Caco-2 (cell line): ENCODE results near the gene ZNF90. TPM values are rescaled to one million over a fixed set of nuclear protein-coding genes. Genes with fewer than 3 reads are reported as not detected.

Experiments
- BruUV-seq: library from RNA; stranded (reverse); fragments of 400-500 nt; replicated peaks from 2 replicates; lab custom pipeline; 2021; lab: Mats Ljungman, UMichigan
- CTCF ChIA-PET: fragments of 300-600 bp; sonication (Branson Sonifier 250); formaldehyde crosslinking; loops from one replicate; lab custom pipeline; 2022; ENCODE audit warnings: antibody characterized with exemption; lab: Charles Lee
- POLR2A ChIA-PET: fragments of 300-600 bp; sonication (Branson Sonifier 250); formaldehyde crosslinking; loops from one replicate; lab custom pipeline; 2022; ENCODE audit warnings: antibody characterized with exemption; lab: Charles Lee
- DNase-seq, 2 experiments: peaks; one replicate each; pipeline versions ENCODE4 v3.0.0 to v3.0.0-alpha.2; 2020 to 2022
- H3K27me3 ChIP-seq: replicated peaks from 2 replicates; pipeline ENCODE4 v1.6.0; 2011; ENCODE audit warnings: low read length; ENCODE audit not compliant: control insufficient read depth, insufficient read depth
- H3K36me3 ChIP-seq: 2 replicates; pipeline ENCODE4 v1.5.1; 2011; ENCODE audit warnings: low read length; ENCODE audit not compliant: control insufficient read depth, insufficient read depth
- H3K4me1 ChIP-seq: fragments of 250-450 bp; sonication (Bioruptor Pico); 2 replicates; pipeline ENCODE4 v1.5.1; 2020; ENCODE audit warnings: mild to moderate bottlenecking
- H3K4me3 ChIP-seq: 2 replicates; pipeline ENCODE4 v1.5.1; 2011; ENCODE audit warnings: low read depth, mild to moderate bottlenecking, control low read depth, low read length
- H3K9me3 ChIP-seq: fragments of 250-450 bp; sonication (Bioruptor Pico); 2 replicates; pipeline ENCODE4 v1.5.1; 2020; ENCODE audit warnings: mild to moderate bottlenecking, moderate library complexity
- H3K27ac Mint-ChIP-seq: one replicate; pipeline ENCODE4 v1.8.0; 2022; ENCODE audit warnings: mixed read lengths; ENCODE audit not compliant: unreplicated experiment
- H3K27me3 Mint-ChIP-seq: one replicate; pipeline ENCODE4 v1.8.0; 2022; ENCODE audit warnings: mixed read lengths; ENCODE audit not compliant: insufficient read depth, unreplicated experiment
- H3K36me3 Mint-ChIP-seq: one replicate; pipeline ENCODE4 v1.8.0; 2022; ENCODE audit warnings: mild to moderate bottlenecking, mixed read lengths; ENCODE audit not compliant: insufficient read depth, unreplicated experiment
- H3K4me1 Mint-ChIP-seq: one replicate; pipeline ENCODE4 v1.8.0; 2022; ENCODE audit warnings: low read depth, mixed read lengths; ENCODE audit not compliant: unreplicated experiment
- H3K4me3 Mint-ChIP-seq: one replicate; pipeline ENCODE4 v1.8.0; 2022; ENCODE audit warnings: mild to moderate bottlenecking, moderate library complexity, mixed read lengths; ENCODE audit not compliant: unreplicated experiment
- H3K9me3 Mint-ChIP-seq: one replicate; pipeline ENCODE4 v1.8.0; 2022; ENCODE audit warnings: mixed read lengths; ENCODE audit not compliant: unreplicated experiment
- intact Hi-C: fragments of 100-400 bp; cut with micrococcal nuclease; formaldehyde crosslinking; loops from one replicate; pipeline ENCODE4 v1.10.0; 2022; ENCODE audit not compliant: unreplicated experiment
- total RNA-seq: library from RNA; stranded (reverse); gene quantifications from 2 replicates; pipeline ENCODE4 v1.2.3, GENCODE V29; 2022
- TF ChIP-seq, protein P1 (sequence below), 2 experiments: fragments of 200-600 bp in 1 of 2; IDR thresholded peaks; 1 replicate in 1 of 2; 2 replicates in 1 of 2; pipeline versions ENCODE4 v1.5.1 to v1.8.0; 2011 to 2022; ENCODE audit warnings: antibody characterized with exemption in 1 of 2, control low read depth in 1 of 2, inconsistent platforms in 1 of 2, low read depth in 1 of 2, low read length in 1 of 2, mild to moderate bottlenecking in 1 of 2, moderate library complexity in 1 of 2; ENCODE audit not compliant: insufficient read depth in 1 of 2, severe bottlenecking in 1 of 2, unreplicated experiment in 1 of 2

Gene ZNF90
- total RNA-seq, 1 experiment from 2014 or later: 7.1 TPM

DNA sequence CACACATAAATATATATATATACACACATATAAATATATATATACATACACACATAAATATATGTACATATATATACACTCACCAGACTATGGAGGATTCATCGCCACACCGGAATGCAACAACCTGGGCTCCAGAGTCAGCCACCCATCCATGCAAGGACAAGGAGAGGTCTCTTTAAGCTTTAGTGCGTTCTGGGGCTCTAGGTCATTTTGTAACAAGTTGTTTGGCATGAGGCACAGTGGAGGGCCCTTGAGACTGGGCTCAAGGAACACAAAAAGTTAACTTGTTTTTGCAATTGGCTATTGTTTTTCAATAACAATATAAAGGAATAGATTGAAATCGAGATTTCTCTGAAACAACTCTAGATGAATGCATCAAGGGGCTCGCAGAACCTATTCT, 4.9 kb upstream of the ZNF90 start:
- CTCF ChIA-PET: no interaction called here
- no peak overlapping the region for H3K4me3 Mint-ChIP-seq

GRCh38 chr19:20078581-20079031, 806 bp downstream of the ZNF90 start:
- 0 out of 2 replicates have a peak, but pooled peaks cover 9% of the 10 kb centered on the region for H3K9me3 ChIP-seq
- BruUV-seq: TSS peak; percentile 46
- Mint-ChIP-seq H3K36me3 (peaks cover 11% of the 10 kb centered on the region), H3K9me3 (peaks cover 14% of the 10 kb centered on the region), H3K27ac (peak overlapping the region; percentile 45), H3K27me3 (no peaks in the 10 kb centered on the region), H3K4me3 (peak overlapping the region; percentile 79), H3K4me1 (no peaks in the 10 kb centered on the region)
- H3K4me1 ChIP-seq: no peaks in the 10 kb centered on the region
- no peaks in the 10 kb centered on the region for H3K27me3 ChIP-seq
- H3K36me3 ChIP-seq: no peaks in the 10 kb centered on the region
- DNase-seq: peak in 1 of 2 experiments; percentile 5
- ChIA-PET POLR2A (no interaction called here), CTCF (interaction anchor here (0.6 kb wide), 1 partner anchor 548 kb away, joined by 3 read pairs; no protein-coding TSS in a partner anchor)
- intact Hi-C loops: no loop called here
- TF ChIP-seq, protein P1, sequence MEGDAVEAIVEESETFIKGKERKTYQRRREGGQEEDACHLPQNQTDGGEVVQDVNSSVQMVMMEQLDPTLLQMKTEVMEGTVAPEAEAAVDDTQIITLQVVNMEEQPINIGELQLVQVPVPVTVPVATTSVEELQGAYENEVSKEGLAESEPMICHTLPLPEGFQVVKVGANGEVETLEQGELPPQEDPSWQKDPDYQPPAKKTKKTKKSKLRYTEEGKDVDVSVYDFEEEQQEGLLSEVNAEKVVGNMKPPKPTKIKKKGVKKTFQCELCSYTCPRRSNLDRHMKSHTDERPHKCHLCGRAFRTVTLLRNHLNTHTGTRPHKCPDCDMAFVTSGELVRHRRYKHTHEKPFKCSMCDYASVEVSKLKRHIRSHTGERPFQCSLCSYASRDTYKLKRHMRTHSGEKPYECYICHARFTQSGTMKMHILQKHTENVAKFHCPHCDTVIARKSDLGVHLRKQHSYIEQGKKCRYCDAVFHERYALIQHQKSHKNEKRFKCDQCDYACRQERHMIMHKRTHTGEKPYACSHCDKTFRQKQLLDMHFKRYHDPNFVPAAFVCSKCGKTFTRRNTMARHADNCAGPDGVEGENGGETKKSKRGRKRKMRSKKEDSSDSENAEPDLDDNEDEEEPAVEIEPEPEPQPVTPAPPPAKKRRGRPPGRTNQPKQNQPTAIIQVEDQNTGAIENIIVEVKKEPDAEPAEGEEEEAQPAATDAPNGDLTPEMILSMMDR (IDR thresholded peaks at IDR 0.05; ENCODE audit: insufficient read depth in 1 of 2, low read depth in 1 of 2, low read length in 1 of 2, severe bottlenecking in 1 of 2, unreplicated experiment in 1 of 2): no peak
- peak overlapping the region; percentile 53 for H3K4me3 ChIP-seq

More for the DNA sequence above, 4.9 kb upstream of the ZNF90 start:
- H3K9me3 ChIP-seq: peaks cover 7% of the 10 kb centered on the region; the same call in 1 of the 2 replicates
- H3K4me1 ChIP-seq: no peaks in the 10 kb centered on the region
- DNase-seq: no peak
- Mint-ChIP-seq H3K27ac (no peak overlapping the region), H3K36me3 (no peaks in the 10 kb centered on the region), H3K4me1 (no peaks in the 10 kb centered on the region), H3K27me3 (no peaks in the 10 kb centered on the region), H3K9me3 (peaks cover 31% of the 10 kb centered on the region)
- POLR2A ChIA-PET: no interaction called here
- TF ChIP-seq, protein P1 (IDR thresholded peaks at IDR 0.05; ENCODE audit: insufficient read depth in 1 of 2, low read depth in 1 of 2, low read length in 1 of 2, severe bottlenecking in 1 of 2, unreplicated experiment in 1 of 2): no peak
- H3K4me3 ChIP-seq: no peak overlapping the region
- no TSS peak for BruUV-seq
- intact Hi-C loops: no loop called here
- H3K27me3 ChIP-seq: no peaks in the 10 kb centered on the region
- H3K36me3 ChIP-seq: no peaks in the 10 kb centered on the region

- no peaks in the 10 kb centered on the region for H3K4me1 ChIP-seq
- H3K36me3 ChIP-seq: no peaks in the 10 kb centered on the region
- BruUV-seq: no TSS peak
- peak overlapping the region; percentile 16 for H3K4me3 Mint-ChIP-seq
- H3K4me1 Mint-ChIP-seq: no peaks in the 10 kb centered on the region
- H3K27me3 Mint-ChIP-seq: no peaks in the 10 kb centered on the region
- TF ChIP-seq, protein P1 (IDR thresholded peaks at IDR 0.05; ENCODE audit: insufficient read depth in 1 of 2, low read depth in 1 of 2, low read length in 1 of 2, severe bottlenecking in 1 of 2, unreplicated experiment in 1 of 2): no peak
- H3K9me3 Mint-ChIP-seq: peaks cover 13% of the 10 kb centered on the region
- no peak for DNase-seq
- intact Hi-C loops: no loop called here
- H3K9me3 ChIP-seq: 0 out of 2 replicates have a peak, but pooled peaks cover 9% of the 10 kb centered on the region
- H3K36me3 Mint-ChIP-seq: peaks cover 11% of the 10 kb centered on the region
- ChIA-PET CTCF (no interaction called here), POLR2A (no interaction called here)
- H3K27me3 ChIP-seq: no peaks in the 10 kb centered on the region
- H3K4me3 ChIP-seq: no peak overlapping the region
- H3K27ac Mint-ChIP-seq: no peak overlapping the region
These were observed 1.7 kb downstream of the ZNF90 start for GRCh38 chr19:20079476-20079875.
